GM18502 (cell line): ENCODE data around the gene RRBP1.

Experiments
- ATAC-seq: cut with Tn5 transposase; IDR thresholded peaks from one replicate; pipeline ENCODE4 v1.9.1; 2021; ENCODE audit warnings: mild to moderate bottlenecking; ENCODE audit not compliant: unreplicated experiment, poor library complexity

Gene RRBP1

GRCh38 chr20:17626217-17627007 is 55.6 kb downstream of the RRBP1 start:
- ATAC-seq, result no peak

- ATAC-seq, result no peak
Observed at GRCh38 chr20:17625246-17626051, 56.6 kb downstream of the RRBP1 start.

DNA sequence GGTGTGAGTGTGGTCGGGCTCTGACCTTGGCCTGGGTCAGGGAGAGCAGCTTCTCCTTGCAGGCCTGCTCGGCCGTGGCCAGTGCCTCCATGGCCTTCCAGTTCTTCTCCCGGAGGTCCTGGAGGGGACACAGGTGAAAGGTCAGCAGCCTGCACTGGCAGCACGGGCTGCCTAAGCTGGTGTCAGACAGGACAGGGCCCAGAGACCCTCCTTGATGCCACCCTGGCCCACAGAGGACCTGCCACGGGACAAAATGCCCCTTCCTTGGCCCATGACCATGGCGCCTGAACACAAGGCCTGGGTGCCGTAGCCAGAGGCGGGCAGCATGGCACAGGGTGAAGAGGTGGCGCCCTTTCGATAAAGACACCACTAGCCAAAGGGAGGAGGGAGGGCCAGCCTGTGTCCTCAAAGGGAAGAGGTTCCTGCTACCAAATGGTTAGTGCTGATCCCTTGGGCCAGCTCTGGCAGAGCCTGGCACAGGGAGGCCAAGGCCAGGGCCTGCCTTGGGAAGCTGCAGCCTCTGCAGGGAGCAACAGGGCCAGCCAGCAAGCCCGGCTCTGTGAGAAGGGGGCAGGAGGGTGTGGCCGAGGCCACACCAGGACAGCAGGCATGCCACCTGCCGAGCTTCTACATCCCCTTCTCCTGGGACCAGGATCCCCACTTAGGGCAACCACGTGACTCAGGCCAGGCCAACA is 57.3 kb downstream of the RRBP1 start:
- no peak for ATAC-seq

GRCh38 chr20:17624070-17624469 is 58.0 kb downstream of the RRBP1 start:
- ATAC-seq, result no peak

DNA sequence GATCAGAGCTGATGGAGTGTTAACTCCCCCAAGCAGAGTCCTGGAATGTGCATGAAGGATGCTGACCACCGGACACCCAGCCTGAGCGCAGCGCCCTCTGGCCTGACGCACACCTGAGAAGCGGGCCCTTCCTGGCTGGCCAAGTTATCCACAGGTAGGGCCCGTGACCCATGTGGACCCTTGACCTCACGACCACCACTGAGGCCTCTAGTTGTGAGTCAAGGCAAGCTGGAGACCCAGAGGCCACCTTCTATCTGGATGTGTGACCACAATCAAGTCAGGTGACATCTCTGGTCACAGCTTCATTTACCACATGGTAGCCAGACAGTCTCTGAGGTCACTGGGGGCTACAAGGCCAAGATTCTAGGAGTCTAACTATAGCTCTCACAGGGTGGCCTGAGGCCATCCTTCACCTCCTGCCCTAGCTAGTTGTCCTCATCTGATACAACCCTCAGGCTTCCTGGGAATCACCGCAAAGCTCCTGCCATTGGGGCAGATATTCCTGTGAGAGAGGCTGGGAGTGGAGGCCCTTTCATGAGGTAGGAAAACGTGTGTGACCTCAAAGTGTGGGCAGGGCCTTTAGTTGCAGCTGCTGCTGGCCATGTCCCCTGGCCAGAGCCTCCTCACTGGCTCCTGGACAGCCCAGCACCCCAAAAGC is 59.1 kb downstream of the RRBP1 start:
- no peak for ATAC-seq

DNA sequence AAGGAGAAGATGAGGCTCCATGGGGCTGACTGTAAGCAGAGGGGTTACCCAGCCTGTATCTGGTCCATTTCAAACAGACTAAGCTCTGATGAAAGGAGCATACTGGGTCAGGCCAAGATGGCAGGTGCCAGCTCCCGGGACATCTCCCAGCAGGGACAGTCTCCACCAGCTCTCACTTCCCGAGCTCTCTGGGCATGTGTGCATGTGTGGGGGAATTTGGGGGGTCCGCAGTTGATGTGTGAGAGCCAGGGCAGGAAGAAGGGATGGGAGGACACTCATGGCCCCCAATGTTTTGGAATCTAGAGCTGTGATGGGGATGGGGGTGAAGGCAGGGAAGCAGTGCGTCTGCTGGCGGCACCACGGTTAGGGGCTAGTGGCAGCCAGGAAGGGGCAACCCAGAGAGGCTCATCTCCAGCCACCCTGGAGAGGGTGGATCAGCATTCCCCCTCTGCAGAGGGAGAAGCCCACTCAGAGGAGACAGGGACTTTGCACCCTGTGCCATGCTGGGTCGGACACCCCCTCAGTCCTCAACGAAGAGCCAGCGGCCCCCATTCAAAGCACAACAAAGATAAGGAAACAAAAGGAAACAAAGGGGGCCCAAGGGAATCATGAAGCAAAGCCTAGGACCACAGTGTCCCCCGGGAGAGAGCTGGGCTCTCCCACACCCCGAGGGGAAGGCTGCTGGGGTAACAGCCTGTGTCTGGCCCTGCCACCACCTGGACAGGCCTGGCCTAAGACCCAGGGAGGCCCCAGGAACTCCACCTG is 59.8 kb downstream of the RRBP1 start:
- no peak for ATAC-seq

GRCh38 chr20:17621229-17621968 is 60.6 kb downstream of the RRBP1 start:
- no peak for ATAC-seq

- no peak for ATAC-seq
Observed at GRCh38 chr20:17620371-17621228, 61.4 kb downstream of the RRBP1 start.

DNA sequence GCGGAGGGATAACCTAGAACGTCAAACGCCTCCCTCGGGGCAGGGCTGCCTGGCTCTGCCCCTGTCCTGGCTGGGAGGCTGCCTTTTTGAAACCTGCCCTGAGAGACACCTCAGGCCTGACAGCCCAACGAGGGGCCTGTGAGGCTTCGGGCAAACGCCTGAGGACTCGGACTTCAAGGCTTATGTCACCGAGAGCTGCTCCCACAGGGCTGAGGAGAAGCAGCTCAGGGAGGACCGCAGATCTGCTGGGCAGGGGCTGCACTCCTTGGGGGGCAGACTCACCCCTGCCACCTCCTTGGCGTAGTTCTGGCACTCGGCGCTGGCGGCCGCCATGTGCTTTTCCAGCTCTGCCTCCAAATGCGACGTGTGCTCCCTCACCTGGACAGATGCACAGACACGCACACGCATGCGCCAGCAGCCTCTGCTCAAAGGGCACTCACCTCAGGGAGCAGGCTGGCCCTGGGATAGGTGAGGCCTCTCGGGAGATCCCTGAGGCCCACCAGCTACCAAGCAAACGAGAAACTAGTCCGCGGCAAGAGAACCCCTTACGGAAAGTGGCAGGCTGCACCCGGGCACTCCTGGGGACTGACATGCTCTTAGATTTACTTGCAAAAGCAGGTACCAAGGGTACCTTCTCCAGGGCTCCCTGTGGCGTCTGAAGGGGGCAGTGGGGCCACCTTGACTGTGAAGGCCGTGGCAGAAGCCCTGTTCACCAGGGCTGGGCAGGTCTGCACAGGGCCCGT is 62.5 kb downstream of the RRBP1 start:
- ATAC-seq, result no peak

GRCh38 chr20:17618673-17619013 is 63.4 kb downstream of the RRBP1 start:
- no peak for ATAC-seq

DNA sequence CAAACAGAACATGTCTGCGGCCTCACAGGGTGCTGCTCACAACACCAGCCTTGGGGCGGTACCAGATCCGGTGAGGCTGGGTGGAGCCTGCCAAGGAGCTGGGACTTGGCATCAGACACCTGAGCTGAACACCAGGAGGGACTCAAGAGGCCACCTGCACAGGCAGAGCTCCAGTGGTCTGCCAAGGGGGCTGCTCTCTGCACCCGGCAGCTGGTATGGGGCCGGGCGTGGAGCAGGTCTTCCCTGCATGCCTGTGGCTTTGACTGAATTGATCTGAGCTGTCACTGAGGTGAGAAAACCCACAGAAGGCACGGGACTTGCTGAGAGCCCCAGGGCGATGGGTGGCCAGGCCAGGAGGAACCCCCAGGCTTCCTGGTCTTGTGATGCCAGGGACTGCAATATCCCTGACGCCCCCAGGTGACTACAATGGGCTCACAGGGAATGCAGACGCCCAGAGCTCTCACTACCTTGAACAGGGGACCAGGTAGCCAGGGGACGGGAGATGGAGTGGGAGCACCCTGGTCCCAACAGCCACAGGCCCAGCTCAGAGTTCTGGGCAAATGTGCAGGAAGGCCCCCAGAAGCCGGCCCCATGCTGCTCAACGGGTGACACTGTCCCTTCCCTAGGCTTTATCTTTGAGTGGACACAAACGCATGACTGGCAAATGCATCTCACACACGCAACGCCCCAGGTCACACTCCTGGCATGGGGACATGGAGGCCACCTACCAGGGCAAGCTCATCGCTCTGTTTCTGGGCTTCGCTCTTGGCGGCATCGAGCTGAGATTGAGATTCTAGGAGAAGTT is 64.0 kb downstream of the RRBP1 start:
- no peak for ATAC-seq

DNA sequence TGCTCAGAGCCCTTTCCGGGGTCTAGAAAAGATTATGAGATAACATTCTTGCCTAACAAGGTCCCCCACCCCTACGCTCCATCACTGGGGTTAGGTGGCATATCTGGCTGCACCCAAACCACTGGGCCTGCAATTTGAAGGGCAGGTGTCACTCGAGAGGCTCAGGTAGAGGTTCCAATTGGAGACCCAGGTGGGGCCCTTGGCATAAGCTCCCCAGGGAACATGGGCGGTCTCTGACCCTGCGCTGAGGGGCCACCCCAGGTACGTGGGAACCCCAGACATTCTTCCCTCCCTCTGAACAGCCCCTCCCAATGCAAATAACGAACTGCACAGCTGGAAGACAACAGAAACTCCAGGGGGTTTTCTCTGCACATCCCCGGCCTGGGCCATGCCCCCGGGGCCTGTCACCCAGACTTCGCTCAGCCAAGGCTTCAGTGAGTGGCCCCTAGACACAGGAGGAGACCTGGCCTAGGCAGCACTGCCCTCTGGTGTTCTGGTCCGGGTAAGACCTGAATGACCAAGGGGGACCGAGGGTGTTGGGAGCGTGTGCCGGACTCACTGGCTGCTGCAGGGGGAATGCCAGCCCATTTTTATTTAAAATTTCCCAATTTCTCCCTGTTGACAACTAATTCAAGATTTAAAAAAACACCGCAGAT is 64.7 kb downstream of the RRBP1 start:
- no peak for ATAC-seq

DNA sequence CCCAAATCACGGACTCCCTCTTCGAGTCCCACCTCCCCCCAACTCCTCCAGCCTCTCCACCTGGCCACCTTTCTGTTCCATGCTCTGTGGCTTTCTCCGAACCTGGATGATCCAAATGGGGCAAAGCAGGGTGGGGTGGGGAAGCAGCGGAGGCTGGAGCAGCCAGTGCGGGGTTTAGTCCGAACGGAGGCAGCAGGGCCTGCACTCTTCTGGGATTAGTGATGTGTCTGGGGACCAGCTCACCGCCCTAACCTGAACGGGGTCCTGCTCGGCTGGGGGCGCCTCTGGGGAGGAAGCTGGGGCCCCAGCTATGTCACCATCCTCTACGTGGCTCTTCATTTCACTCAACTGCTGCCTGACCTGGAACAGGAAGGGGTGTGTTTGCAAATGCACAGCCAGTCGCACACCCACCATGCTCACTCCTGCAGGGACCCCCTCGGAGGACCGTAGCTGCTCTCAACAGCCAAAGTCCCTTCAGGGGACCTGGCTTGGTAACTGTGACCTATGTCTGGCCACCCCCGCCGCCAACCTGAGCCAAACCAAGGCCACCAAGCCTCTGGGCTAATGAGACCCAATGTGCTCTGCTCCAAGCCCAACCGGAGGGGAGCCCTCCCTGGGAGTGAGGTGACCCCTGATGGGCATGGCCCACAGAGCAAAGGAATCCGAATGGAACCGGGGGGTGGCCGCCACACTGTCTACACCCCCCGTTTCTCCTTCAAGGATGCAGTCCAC is 65.4 kb downstream of the RRBP1 start:
- no peak for ATAC-seq

GRCh38 chr20:17615645-17616479 is 66.2 kb downstream of the RRBP1 start:
- no peak for ATAC-seq
